HCT116 (cell line): ENCODE data around the gene ACP6.

ENCODE experiments used
- CTCF ChIP-seq, 3 experiments: fragments of 200-600 bp in 1 of 3; sonication (generic) in 1 of 3; IDR thresholded peaks in 2 of 3; conservative IDR thresholded peaks in 1 of 3; 2 replicates each; pipeline ENCODE4 v1.5.1; 2012 to 2017; ENCODE audit warnings: low read depth in 2 of 3, low read length in 2 of 3, antibody characterized with exemption in 1 of 3, borderline replicate concordance in 1 of 3, control low read depth in 1 of 3, mild to moderate bottlenecking in 1 of 3, mixed read lengths in 1 of 3, mixed run types in 1 of 3, moderate library complexity in 1 of 3; ENCODE audit not compliant: insufficient read depth in 1 of 3
- EZH2 ChIP-seq: fragments of 200-600 bp; sonication (generic); IDR thresholded peaks from 2 replicates; pipeline ENCODE4 v1.6.1; 2017; ENCODE audit warnings: antibody characterized with exemption, mixed run types
- MAX ChIP-seq: IDR thresholded peaks from 2 replicates; pipeline ENCODE4 v1.6.1; 2012
- POLR2A ChIP-seq: IDR thresholded peaks from 2 replicates; pipeline ENCODE4 v1.7.0; 2011; ENCODE audit warnings: borderline replicate concordance; ENCODE audit not compliant: insufficient read depth, insufficient read length; ENCODE audit errors: extremely low read depth
- POLR2AphosphoS5 ChIP-seq: IDR thresholded peaks from 2 replicates; pipeline ENCODE4 v1.6.1; 2011; ENCODE audit warnings: mild to moderate bottlenecking, low read depth, low read length, moderate library complexity
- RAD21 ChIP-seq: IDR thresholded peaks from 2 replicates; pipeline ENCODE4 v1.6.1; 2012; ENCODE audit warnings: low read depth, mild to moderate bottlenecking

- TF ChIP-seq POLR2A (no peak), MAX (no peak), EZH2 (no peak), CTCF (IDR thresholded peaks at IDR 0.05 in 2 of 3, conservative IDR thresholded peaks at IDR 0.05 in 1 of 3; ENCODE audit: borderline replicate concordance in 1 of 3, insufficient read depth in 1 of 3, low read depth in 2 of 3, low read length in 2 of 3) (no peak), POLR2AphosphoS5 (no peak), RAD21 (no peak)
These were observed 50.6 kb downstream of the ACP6 start for GRCh38 chr1:147619741-147620140.
